GM21723 (cell line): Measurements from ENCODE around the gene PCDHB8.
"Not testable (repeated sequence)": the region's sequence is repeated elsewhere in the genome, so short reads cannot be mapped to it uniquely, and the experiment has no call there.

Source experiments
- ATAC-seq: cut with Tn5 transposase; IDR thresholded peaks from one replicate; pipeline ENCODE4 v1.9.1; 2021; ENCODE audit warnings: mild to moderate bottlenecking, moderate library complexity; ENCODE audit not compliant: unreplicated experiment

PCDHB8 gene

DNA sequence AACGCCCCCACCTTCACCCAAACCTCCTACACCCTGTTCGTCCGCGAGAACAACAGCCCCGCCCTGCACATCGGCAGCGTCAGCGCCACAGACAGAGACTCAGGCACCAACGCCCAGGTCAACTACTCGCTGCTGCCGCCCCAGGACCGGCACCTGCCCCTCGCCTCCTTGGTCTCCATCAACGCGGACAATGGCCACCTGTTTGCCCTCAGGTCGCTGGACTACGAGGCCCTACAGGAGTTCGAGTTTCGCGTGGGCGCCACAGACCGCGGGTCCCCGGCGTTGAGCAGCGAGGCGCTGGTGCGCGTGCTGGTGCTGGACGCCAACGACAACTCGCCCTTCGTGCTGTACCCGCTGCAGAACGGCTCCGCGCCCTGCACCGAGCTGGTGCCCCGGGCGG is 47.3 kb downstream of the PCDHB8 start:
- not testable (repeated sequence) for ATAC-seq

- not testable (repeated sequence) for ATAC-seq
Measured at GRCh38 chr5:141225421-141225820, 47.8 kb downstream of the PCDHB8 start.
